GM23248 (cell line): ENCODE measurements around the gene ALKBH3. TPM values are rescaled to one million over a fixed set of nuclear protein-coding genes. Genes with fewer than 3 reads are reported as not detected.

Source experiments
- DNase-seq: peaks from one replicate; pipeline ENCODE4 v3.0.0-alpha.2; 2015
- H2AFZ ChIP-seq: fragments of 200-600 bp; sonication (generic); 2 replicates; pipeline ENCODE4 v1.6.1; 2016; ENCODE audit warnings: antibody characterized with exemption
- H3F3A ChIP-seq: fragments of 200-600 bp; sonication (generic); 2 replicates; pipeline ENCODE4 v1.6.1; 2016; ENCODE audit warnings: mild to moderate bottlenecking, antibody characterized with exemption, mixed run types; ENCODE audit not compliant: insufficient read depth
- H3K27ac ChIP-seq: fragments of 200-600 bp; sonication (generic); 2 replicates; pipeline ENCODE4 v1.5.1; 2016; ENCODE audit warnings: mild to moderate bottlenecking
- H3K27me3 ChIP-seq: fragments of 200-600 bp; sonication (generic); replicated peaks from 2 replicates; pipeline ENCODE4 v1.6.1; 2016; ENCODE audit warnings: mild to moderate bottlenecking; ENCODE audit not compliant: insufficient read depth
- H3K36me3 ChIP-seq: fragments of 200-600 bp; sonication (generic); 2 replicates; pipeline ENCODE4 v1.6.1; 2016; ENCODE audit warnings: low read depth, mild to moderate bottlenecking
- H3K4me1 ChIP-seq: fragments of 200-600 bp; sonication (generic); 2 replicates; pipeline ENCODE4 v1.6.1; 2016; ENCODE audit warnings: mild to moderate bottlenecking; ENCODE audit not compliant: insufficient read depth
- H3K4me2 ChIP-seq: fragments of 200-600 bp; sonication (generic); one replicate; pipeline ENCODE4 v1.6.1; 2016; ENCODE audit warnings: mild to moderate bottlenecking; ENCODE audit not compliant: unreplicated experiment
- H3K4me3 ChIP-seq: fragments of 200-600 bp; sonication (generic); 2 replicates; pipeline ENCODE4 v1.5.1; 2016; ENCODE audit warnings: mild to moderate bottlenecking
- H3K79me2 ChIP-seq: fragments of 200-600 bp; sonication (generic); 2 replicates; pipeline ENCODE4 v1.6.1; 2016; ENCODE audit warnings: mild to moderate bottlenecking; ENCODE audit not compliant: insufficient read depth
- H3K9ac ChIP-seq: fragments of 200-600 bp; sonication (generic); 2 replicates; pipeline ENCODE4 v1.6.1; 2016; ENCODE audit warnings: mild to moderate bottlenecking
- H3K9me2 ChIP-seq: fragments of 200-600 bp; sonication (generic); 2 replicates; pipeline ENCODE4 v1.6.1; 2016; ENCODE audit warnings: mixed run types, mild to moderate bottlenecking, moderate library complexity; ENCODE audit not compliant: insufficient read depth
- H3K9me3 ChIP-seq: fragments of 200-600 bp; sonication (generic); one replicate; pipeline ENCODE4 v1.6.1; 2017; ENCODE audit warnings: low read depth
- H4K20me1 ChIP-seq: fragments of 200-600 bp; sonication (generic); 2 replicates; pipeline ENCODE4 v1.6.0; 2016; ENCODE audit not compliant: insufficient read depth
- EZH2 ChIP-seq: fragments of 200-600 bp; sonication (generic); IDR thresholded peaks from 2 replicates; pipeline ENCODE4 v1.6.1; 2018; ENCODE audit warnings: antibody characterized with exemption, mild to moderate bottlenecking; ENCODE audit not compliant: insufficient read depth, poor library complexity, severe bottlenecking
- EZH2phosphoT487 ChIP-seq: fragments of 200-600 bp; sonication (generic); IDR thresholded peaks from 2 replicates; pipeline ENCODE4 v1.6.1; 2018; ENCODE audit warnings: antibody characterized with exemption, moderate library complexity, mild to moderate bottlenecking, low read depth; ENCODE audit not compliant: insufficient read depth
- WGBS, 2 experiments: methylation state at CpG; one replicate each; pipeline ENCODE4 v1.1.6; 2015 to 2017; ENCODE audit warnings: low lambda C conversion rate in 2 of 2, low coverage in 1 of 2; ENCODE audit errors: missing lambda C conversion rate in 2 of 2; 5-methylcytosine and 5-hydroxymethylcytosine counted together
- in situ Hi-C: fragments of 300-500 bp; cut with MboI; formaldehyde crosslinking; loops from 2 replicates; pipeline ENCODE4 v1.15.0; 2020
- polyA plus RNA-seq: library from polyadenylated mRNA; unstranded; fragments of >200 nt; fragmentation: Nextera tagmentation; extraction: Ambion mirVana; gene quantifications from 2 replicates; pipeline ENCODE4 v1.2.1, GENCODE V29; 2016
- total RNA-seq: library from RNA; depleted of rRNA; stranded (reverse); fragments of >200 nt; shearing (Covaris generic); gene quantifications from 2 replicates; pipeline ENCODE4 v1.2.3, GENCODE V29; 2014; rRNA removed

Gene ALKBH3
- total and polyA plus RNA-seq, 2 experiments from 2014 or later, result 29.3 to 36.6 TPM

- no peak overlapping the region for H3K4me3 ChIP-seq
- no peak overlapping the region for H3K9ac ChIP-seq
- no peak overlapping the region for H2AFZ ChIP-seq
- H3K9me2 ChIP-seq, result no peaks in the 10 kb centered on the region
- no peak overlapping the region for H3K27ac ChIP-seq
- no peaks in the 10 kb centered on the region for H3K9me3 ChIP-seq
- 4 to 9% methylated on average over 2 of the region's 2 CpGs for WGBS, 2 experiments
- TF ChIP-seq EZH2 (no peak), EZH2phosphoT487 (no peak)
- no peak for DNase-seq
- in situ Hi-C loops, result no loop called here
- H3K4me2 ChIP-seq, result no peak overlapping the region
- no peaks in the 10 kb centered on the region for H3K79me2 ChIP-seq
- no peaks in the 10 kb centered on the region for H3K36me3 ChIP-seq
- no peaks in the 10 kb centered on the region for H3F3A ChIP-seq
- peaks cover 2% of the 10 kb centered on the region; the same call in 1 of the 2 replicates for H3K4me1 ChIP-seq
- H4K20me1 ChIP-seq, result no peaks in the 10 kb centered on the region
- H3K27me3 ChIP-seq, result no peaks in the 10 kb centered on the region
Observed at GRCh38 chr11:43967661-43968060, 87.0 kb downstream of the ALKBH3 start.

- Histone ChIP-seq H3K9me3 (no peaks in the 10 kb centered on the region), H3K79me2 (no peaks in the 10 kb centered on the region), H3K9me2 (no peaks in the 10 kb centered on the region), H3K4me1 (no peaks in the 10 kb centered on the region; the same call in 1 of the 2 replicates), H3K4me3 (no peak overlapping the region), H4K20me1 (no peaks in the 10 kb centered on the region), H3K9ac (no peak overlapping the region), H3K27me3 (no peaks in the 10 kb centered on the region), H3K27ac (no peak overlapping the region), H3K4me2 (no peak overlapping the region), H2AFZ (no peak overlapping the region), H3F3A (no peaks in the 10 kb centered on the region), H3K36me3 (no peaks in the 10 kb centered on the region)
- WGBS, 2 experiments, result 61 to 72% methylated on average over 4 of the region's 4 CpGs
- in situ Hi-C loops, result no loop called here
- DNase-seq, result no peak
- TF ChIP-seq EZH2phosphoT487, result no peak
- no peak for TF ChIP-seq EZH2
Observed at GRCh38 chr11:43968719-43969118, 88.1 kb downstream of the ALKBH3 start.

DNA sequence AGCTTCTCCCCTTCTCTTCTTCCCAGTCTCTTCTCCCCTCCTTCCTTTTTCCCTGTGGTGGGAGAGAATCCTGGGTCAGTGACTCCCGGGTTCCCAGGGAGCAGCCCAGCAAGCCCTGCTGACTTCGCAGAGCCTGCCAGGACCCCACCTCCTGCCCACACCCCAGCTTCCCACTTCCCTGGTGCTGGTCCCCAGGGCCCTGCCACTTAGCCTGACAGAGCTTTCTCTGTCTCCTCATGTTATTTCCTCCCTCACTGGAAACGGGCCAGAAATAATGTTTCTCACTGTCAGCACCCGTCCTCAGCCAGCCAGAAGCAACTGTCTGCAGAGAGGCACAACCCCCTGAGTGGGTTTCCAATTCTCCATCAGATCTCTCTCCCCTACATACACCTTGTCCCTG, 88.9 kb downstream of the ALKBH3 start:
- in situ Hi-C loops, result no loop called here
- TF ChIP-seq EZH2phosphoT487 (no peak), EZH2 (no peak)
- Histone ChIP-seq H3K4me3 (no peak overlapping the region), H3F3A (no peaks in the 10 kb centered on the region), H2AFZ (no peak overlapping the region), H3K79me2 (no peaks in the 10 kb centered on the region), H3K4me2 (no peak overlapping the region), H3K9me3 (peaks cover under 1% of the 10 kb centered on the region), H3K27me3 (no peaks in the 10 kb centered on the region), H3K36me3 (no peaks in the 10 kb centered on the region), H3K4me1 (no peaks in the 10 kb centered on the region; the same call in 1 of the 2 replicates), H4K20me1 (no peaks in the 10 kb centered on the region), H3K27ac (no peak overlapping the region), H3K9ac (no peak overlapping the region), H3K9me2 (no peaks in the 10 kb centered on the region)
- 6 to 7% methylated on average over 4 of the region's 4 CpGs for WGBS, 2 experiments
- peak; percentile 51 for DNase-seq

Other genes with a start within 250 kb of the ALKBH3 start
- gene HSD17B12, start 200.1 kb upstream of the ALKBH3 start, total RNA-seq, result 92.3 and 113 TPM in 2 replicates
- 105 and 111 TPM in 2 replicates for gene HSD17B12, start 200.1 kb upstream of the ALKBH3 start, polyA plus RNA-seq
- gene C11orf96, start 61.8 kb downstream of the ALKBH3 start, total RNA-seq, result 1.8 TPM in 2 replicates
- 0.38 and 1.1 TPM in 2 replicates for gene C11orf96, start 61.8 kb downstream of the ALKBH3 start, polyA plus RNA-seq
- not detected in 2 replicates for gene ACCSL, start 167.2 kb downstream of the ALKBH3 start, total RNA-seq
- not detected in 2 replicates for gene ACCSL, start 167.2 kb downstream of the ALKBH3 start, polyA plus RNA-seq
- 10.0 and 13.3 TPM in 2 replicates for gene ACCS, start 185.4 kb downstream of the ALKBH3 start, total RNA-seq
- gene ACCS, start 185.4 kb downstream of the ALKBH3 start, polyA plus RNA-seq, result 10.3 and 13.7 TPM in 2 replicates
- gene EXT2, start 214.8 kb downstream of the ALKBH3 start, total RNA-seq, result 127 and 209 TPM in 2 replicates
- 99.8 and 104 TPM in 2 replicates for gene EXT2, start 214.8 kb downstream of the ALKBH3 start, polyA plus RNA-seq